Kidney epithelial cell (primary cell): ENCODE results near the gene CBX4. TPM values are rescaled to one million over a fixed set of nuclear protein-coding genes. Genes with fewer than 3 reads are reported as not detected.

Experiments used
- DNase-seq: peaks from one replicate; pipeline ENCODE4 v3.0.0-alpha.2; 2010; ENCODE audit warnings: low read depth
- H3K27me3 ChIP-seq: 2 replicates; pipeline ENCODE4 v1.6.0; 2011; ENCODE audit warnings: low read length; ENCODE audit not compliant: control insufficient read depth, insufficient read depth
- H3K36me3 ChIP-seq: 2 replicates; pipeline ENCODE4 v1.5.1; 2011; ENCODE audit warnings: low read length; ENCODE audit not compliant: control insufficient read depth, insufficient read depth
- H3K4me3 ChIP-seq: 2 replicates; pipeline ENCODE4 v1.5.1; 2011; ENCODE audit warnings: low read depth, mild to moderate bottlenecking, control low read depth, low read length
- total RNA-seq: library from RNA; depleted of rRNA; stranded (reverse); fragments of >200 nt; gene quantifications from 2 replicates; pipeline ENCODE4 v1.2.3, GENCODE V29; 2015
- TF ChIP-seq, protein P1 (sequence below): IDR thresholded peaks from 2 replicates; pipeline ENCODE4 v1.5.1; 2011; ENCODE audit warnings: mild to moderate bottlenecking, moderate library complexity, low read length, control low read depth, inconsistent platforms; ENCODE audit not compliant: insufficient read depth, poor library complexity, severe bottlenecking

The CBX4 gene
- total RNA-seq, 1 donor from 2014 or later = 24.0 TPM

DNA sequence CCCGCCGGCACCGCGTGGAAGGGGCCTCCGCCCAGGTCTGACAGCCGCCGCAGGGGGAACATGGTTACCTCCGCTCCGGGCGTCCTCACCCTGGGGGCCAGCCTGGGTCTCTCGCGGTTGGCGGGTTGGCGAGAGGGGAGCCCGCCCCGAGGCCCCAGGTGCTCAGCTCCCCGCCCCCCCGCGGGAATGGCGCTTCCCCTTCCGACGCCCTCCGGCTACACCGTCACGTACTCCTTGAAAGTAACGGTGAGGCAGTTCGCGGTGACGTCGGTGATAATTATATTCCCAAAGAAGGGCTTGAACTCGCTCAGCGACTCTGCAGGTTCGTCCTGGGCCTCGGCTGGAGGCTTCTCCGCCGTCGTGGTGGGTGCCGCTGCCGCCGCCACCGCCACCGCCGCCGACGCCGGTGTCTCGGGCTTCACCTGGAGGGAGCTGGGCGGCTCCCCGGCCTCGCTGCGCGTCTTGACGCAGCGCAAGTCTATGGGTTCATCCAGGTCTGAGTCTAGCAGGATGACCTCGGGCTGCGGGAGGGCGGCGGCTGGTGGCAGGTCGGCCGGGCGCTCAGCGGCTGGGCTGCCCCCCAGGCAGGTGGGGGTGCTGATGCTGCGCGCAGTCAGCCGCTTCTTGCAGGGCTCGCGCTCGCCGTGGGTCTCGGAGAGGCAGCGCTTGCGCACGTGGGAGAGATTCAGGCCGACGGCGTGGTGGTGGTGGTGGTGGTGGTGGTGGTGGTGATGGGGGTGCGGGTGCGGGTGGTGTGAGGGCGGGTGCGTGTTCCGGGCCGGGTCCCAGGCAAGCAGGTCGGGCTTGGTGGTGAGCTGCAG, 5.3 kb downstream of the CBX4 start:
- no peaks in the 10 kb centered on the region for H3K36me3 ChIP-seq
- no peak overlapping the region for H3K4me3 ChIP-seq
- no peak for DNase-seq
- TF ChIP-seq, protein P1, sequence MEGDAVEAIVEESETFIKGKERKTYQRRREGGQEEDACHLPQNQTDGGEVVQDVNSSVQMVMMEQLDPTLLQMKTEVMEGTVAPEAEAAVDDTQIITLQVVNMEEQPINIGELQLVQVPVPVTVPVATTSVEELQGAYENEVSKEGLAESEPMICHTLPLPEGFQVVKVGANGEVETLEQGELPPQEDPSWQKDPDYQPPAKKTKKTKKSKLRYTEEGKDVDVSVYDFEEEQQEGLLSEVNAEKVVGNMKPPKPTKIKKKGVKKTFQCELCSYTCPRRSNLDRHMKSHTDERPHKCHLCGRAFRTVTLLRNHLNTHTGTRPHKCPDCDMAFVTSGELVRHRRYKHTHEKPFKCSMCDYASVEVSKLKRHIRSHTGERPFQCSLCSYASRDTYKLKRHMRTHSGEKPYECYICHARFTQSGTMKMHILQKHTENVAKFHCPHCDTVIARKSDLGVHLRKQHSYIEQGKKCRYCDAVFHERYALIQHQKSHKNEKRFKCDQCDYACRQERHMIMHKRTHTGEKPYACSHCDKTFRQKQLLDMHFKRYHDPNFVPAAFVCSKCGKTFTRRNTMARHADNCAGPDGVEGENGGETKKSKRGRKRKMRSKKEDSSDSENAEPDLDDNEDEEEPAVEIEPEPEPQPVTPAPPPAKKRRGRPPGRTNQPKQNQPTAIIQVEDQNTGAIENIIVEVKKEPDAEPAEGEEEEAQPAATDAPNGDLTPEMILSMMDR = no peak
- no peaks in the 10 kb centered on the region for H3K27me3 ChIP-seq

DNA sequence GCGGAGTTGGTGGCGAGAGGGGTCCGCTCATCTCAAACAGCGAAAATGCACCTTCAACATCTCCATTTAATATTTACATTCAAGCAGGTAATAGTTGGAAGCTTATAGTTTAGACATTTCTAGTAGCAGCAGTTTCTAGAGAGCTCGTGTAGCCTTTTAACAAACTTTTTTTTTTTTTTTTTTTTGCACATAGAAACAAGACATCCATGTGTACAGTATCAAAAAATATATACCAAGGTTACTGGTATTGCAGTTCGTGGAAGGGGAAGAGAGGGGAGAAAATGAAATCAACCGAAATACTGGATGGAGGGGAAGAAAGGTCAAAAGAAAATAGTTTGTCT, 6.2 kb downstream of the CBX4 start:
- Histone ChIP-seq H3K36me3 (no peaks in the 10 kb centered on the region), H3K27me3 (no peaks in the 10 kb centered on the region), H3K4me3 (no peak overlapping the region)
- DNase-seq = no peak
- TF ChIP-seq, protein P1 = no peak

DNA sequence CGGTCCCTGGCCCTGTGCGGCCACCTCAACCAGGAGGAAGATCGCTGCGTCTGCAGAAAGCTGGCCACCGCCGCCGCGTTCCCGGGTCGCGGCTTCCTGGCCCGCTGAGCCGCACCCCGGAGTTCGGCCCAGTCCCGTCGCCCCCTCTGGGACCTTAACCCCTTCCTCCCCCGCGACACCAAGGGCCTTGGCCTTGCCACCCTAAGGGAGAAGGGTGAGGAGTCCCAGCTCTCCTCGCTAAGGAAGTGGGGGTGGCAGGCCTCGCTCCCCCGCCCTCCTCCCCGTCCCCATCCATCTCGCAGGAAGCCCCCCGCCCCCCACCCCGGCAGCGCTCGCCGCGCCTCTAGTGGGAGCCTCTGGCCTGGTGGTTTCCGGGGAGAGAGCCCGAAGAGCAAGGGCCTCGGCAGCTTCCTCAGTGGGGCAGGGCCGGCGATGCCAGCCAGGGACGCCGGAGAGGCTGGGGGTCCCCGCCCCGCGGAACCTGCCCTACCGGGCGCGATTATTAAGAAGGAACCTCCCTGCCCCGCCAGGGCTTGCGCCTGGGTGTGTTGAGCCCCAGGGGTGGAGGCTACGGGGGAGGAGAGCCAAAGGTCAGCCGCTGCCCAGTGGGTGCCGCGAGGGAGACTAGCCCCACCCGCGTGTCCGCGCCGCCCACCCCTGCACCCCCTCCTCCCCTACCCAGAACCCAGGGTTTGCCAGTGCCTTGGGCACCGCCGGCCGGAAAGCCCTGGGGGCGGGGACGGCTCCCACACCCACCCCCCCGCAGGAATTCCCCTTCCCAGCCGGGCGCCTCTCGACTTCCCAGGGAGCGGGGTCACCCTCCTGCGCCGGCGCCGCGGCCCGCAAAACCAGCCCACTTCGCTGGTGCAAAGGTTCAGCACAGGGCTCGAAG, 6.8 kb downstream of the CBX4 start:
- DNase-seq = no peak
- no peaks in the 10 kb centered on the region for H3K27me3 ChIP-seq
- no peak overlapping the region for H3K4me3 ChIP-seq
- TF ChIP-seq, protein P1 = peak; percentile 20
- H3K36me3 ChIP-seq = no peaks in the 10 kb centered on the region

DNA sequence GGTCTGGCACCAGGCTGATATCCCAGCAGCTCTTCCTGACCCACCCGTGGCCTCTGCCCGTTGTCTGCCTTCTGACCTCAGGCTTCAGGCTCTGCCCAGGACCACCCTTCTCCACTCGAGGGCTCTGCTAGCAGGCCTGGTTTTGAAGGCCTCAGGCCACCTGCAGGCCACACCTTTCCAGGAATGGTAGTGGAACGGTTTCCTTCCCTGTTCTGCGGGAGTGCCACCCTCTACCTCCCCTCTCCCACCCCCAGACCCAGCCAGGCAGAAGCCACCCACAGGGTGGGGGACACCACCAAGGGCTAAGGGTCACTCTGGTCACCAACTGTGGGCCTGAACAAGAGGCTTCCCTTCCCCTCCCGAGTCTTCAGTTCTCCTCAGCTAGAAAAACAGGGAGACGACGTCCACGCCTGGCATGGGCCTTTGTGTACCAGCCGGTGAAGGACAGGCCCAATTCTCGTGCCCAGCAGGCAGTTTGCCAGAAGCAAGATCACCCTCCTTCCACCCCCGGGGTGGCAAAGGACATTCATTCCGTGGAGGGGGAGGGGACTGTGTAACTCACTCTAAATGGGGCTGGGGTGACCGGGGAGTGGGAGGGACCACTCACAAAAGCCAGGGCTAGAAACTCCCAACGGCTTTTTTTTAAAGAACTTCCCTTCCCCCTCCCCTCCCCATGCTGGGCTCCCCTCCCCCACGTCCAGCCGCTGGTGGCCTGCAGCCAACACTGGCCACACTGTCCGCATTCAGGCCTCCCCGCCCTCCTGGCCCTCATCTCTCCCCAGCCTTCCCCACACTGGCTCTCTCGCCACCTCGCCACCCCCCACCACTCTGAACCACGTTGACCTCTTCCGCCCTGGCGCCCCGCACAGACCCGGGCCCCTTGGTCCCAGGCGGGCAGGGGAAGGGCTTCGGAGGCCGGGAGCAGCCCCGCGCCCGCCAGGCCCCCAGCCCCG, 7.7 kb downstream of the CBX4 start:
- no peak for DNase-seq
- TF ChIP-seq, protein P1 = no peak
- no peak overlapping the region for H3K4me3 ChIP-seq
- H3K27me3 ChIP-seq = no peaks in the 10 kb centered on the region
- H3K36me3 ChIP-seq = no peaks in the 10 kb centered on the region

DNA sequence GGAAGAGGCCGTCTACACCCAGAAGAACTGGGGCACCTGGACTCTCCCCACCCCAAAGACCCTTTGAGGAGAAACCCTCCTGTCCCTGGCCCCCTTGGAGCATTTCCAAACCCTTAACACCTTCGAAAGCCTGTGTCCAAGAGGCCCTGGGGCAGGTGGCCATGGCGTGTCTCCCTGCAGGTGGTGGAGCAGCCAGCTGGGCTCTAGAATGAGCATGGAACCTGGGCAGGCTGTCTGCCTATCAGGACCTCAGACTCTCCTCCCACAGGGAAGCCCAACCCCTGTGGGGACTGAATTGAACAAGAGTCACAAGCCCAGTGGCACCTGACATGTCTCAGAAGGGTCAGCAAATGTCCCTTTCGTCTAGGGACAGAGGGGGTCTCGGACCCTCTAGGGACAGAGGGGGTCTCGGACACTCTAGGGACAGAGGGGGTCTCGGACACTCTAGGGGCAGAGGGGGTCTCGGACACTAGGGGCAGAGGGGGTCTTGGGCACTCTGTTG, 8.4 kb downstream of the CBX4 start:
- Histone ChIP-seq H3K36me3 (no peaks in the 10 kb centered on the region), H3K27me3 (no peaks in the 10 kb centered on the region), H3K4me3 (no peak overlapping the region)
- TF ChIP-seq, protein P1 = no peak
- no peak for DNase-seq
